Pulmonary artery endothelial cell (primary cell): ENCODE measurements around the gene DYRK1A. TPM values are rescaled to one million over a fixed set of nuclear protein-coding genes. Genes with fewer than 3 reads are reported as not detected.

Experiments
- DNase-seq: peaks from one replicate; pipeline ENCODE4 v3.0.0-alpha.2; 2011; ENCODE audit warnings: low read depth, low spot score
- total RNA-seq: library from RNA; depleted of rRNA; stranded (reverse); fragments of >200 nt; gene quantifications from 2 replicates; pipeline ENCODE4 v1.2.3, GENCODE V29; 2014

Gene DYRK1A
- total RNA-seq, 1 donor from 2014 or later: 51.6 TPM

- no peak for DNase-seq
Measured at GRCh38 chr21:37384416-37384815, 17.8 kb downstream of the DYRK1A start.

- no peak for DNase-seq
Measured at GRCh38 chr21:37385179-37385765, 18.7 kb downstream of the DYRK1A start.

GRCh38 chr21:37386151-37386550 lies 19.6 kb downstream of the DYRK1A start:
- DNase-seq: no peak

GRCh38 chr21:37389456-37389855 lies 22.9 kb downstream of the DYRK1A start:
- DNase-seq: no peak

GRCh38 chr21:37391666-37392065 lies 25.1 kb downstream of the DYRK1A start:
- no peak for DNase-seq

GRCh38 chr21:37392441-37392840 lies 25.9 kb downstream of the DYRK1A start:
- no peak for DNase-seq

- DNase-seq: no peak
Measured at GRCh38 chr21:37393030-37393429, 26.5 kb downstream of the DYRK1A start.

- no peak for DNase-seq
Measured at GRCh38 chr21:37393786-37394185, 27.2 kb downstream of the DYRK1A start.

GRCh38 chr21:37395961-37396360 lies 29.4 kb downstream of the DYRK1A start:
- DNase-seq: no peak

- DNase-seq: no peak
Measured at GRCh38 chr21:37396855-37397254, 30.3 kb downstream of the DYRK1A start.

GRCh38 chr21:37398697-37399096 lies 32.1 kb downstream of the DYRK1A start:
- no peak for DNase-seq

- DNase-seq: no peak
Measured at GRCh38 chr21:37402251-37402867, 35.8 kb downstream of the DYRK1A start.

- DNase-seq: no peak
Measured at GRCh38 chr21:37405629-37406028, 39.1 kb downstream of the DYRK1A start.

GRCh38 chr21:37407719-37408420 lies 41.3 kb downstream of the DYRK1A start:
- DNase-seq: no peak

GRCh38 chr21:37408464-37409193 lies 42.1 kb downstream of the DYRK1A start:
- no peak for DNase-seq

GRCh38 chr21:37410639-37411038 lies 44.1 kb downstream of the DYRK1A start:
- DNase-seq: no peak

GRCh38 chr21:37412603-37413360 lies 46.2 kb downstream of the DYRK1A start:
- DNase-seq: no peak

- DNase-seq: no peak
Measured at GRCh38 chr21:37413553-37414291, 47.1 kb downstream of the DYRK1A start.

- no peak for DNase-seq
Measured at GRCh38 chr21:37414292-37415253, 48.0 kb downstream of the DYRK1A start.

GRCh38 chr21:37415939-37416338 lies 49.4 kb downstream of the DYRK1A start:
- DNase-seq: no peak
